Activated T-helper 2 cell treated with anti-CD3 and anti-CD28 coated beads, Interferon-gamma antibody, Interleukin-2, Interleukin-4, amounts not matched to agents 10 μg/mL and 5 μg/mL and 100 μg/mL, durations not matched to agents 14 hours and 24 hours and 36 hours (primary cell): ENCODE results near the gene GPSM1. TPM values are rescaled to one million over a fixed set of nuclear protein-coding genes. Genes with fewer than 3 reads are reported as not detected.

Experiments used
- DNase-seq: peaks from one replicate; pipeline ENCODE4 v3.0.0; 2021; ENCODE audit warnings: low spot score
- H3K27ac Mint-ChIP-seq: one replicate; pipeline ENCODE4 v1.8.0; 2021; ENCODE audit warnings: mixed read lengths
- H3K27me3 Mint-ChIP-seq: one replicate; pipeline ENCODE4 v1.8.0; 2021; ENCODE audit warnings: low read depth, mixed read lengths
- H3K36me3 Mint-ChIP-seq: one replicate; pipeline ENCODE4 v1.8.0; 2021; ENCODE audit warnings: low read depth, mixed read lengths
- H3K4me1 Mint-ChIP-seq: one replicate; pipeline ENCODE4 v1.8.0; 2021; ENCODE audit warnings: low read depth, mixed read lengths
- H3K4me3 Mint-ChIP-seq: one replicate; pipeline ENCODE4 v1.8.0; 2021; ENCODE audit warnings: low read depth, mild to moderate bottlenecking, moderate library complexity, mixed read lengths
- H3K9me3 Mint-ChIP-seq: one replicate; pipeline ENCODE4 v1.8.0; 2021; ENCODE audit warnings: mixed read lengths
- intact Hi-C: fragments of 100-400 bp; cut with micrococcal nuclease; formaldehyde crosslinking; loops from one replicate; pipeline ENCODE4 v1.15.1; 2023
- total RNA-seq: library from RNA; stranded (reverse); gene quantifications from 2 replicates; pipeline ENCODE4 v1.2.3, GENCODE V29; 2022

The GPSM1 gene
- total RNA-seq, 1 donor from 2014 or later: 25.8 TPM

GRCh38 chr9:136303825-136304416, 23.4 kb upstream of the GPSM1 start, which contains the start of gene CCDC187:
Gene CCDC187, minus strand, starts transcription at chr9:136304094. Its CDS starts 264 bp downstream, at chr9:136303830.
- intact Hi-C loops: no loop called here
- H3K36me3 Mint-ChIP-seq: no peaks in the 10 kb centered on the region

DNA sequence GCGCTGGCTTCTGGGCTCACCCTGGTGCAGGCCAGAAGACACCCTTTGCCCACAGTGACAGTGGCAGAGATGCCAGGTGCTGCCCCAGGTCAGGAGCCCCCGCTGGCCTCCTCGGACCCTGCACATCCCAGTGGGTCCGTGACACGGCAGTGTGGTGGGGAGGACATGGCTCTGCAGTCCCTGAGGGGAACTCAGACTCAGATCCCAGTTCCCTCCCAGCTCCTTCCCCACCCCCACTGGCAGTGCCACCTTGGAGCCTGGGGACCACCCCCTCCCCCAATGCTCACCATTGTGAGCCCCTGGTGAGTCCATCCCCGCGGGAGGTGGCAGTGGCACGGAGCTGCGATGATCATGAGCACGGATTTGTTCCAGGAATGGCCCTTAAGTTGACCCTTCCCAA, 22.9 kb upstream of the GPSM1 start:
- Mint-ChIP-seq H3K9me3 (no peaks in the 10 kb centered on the region), H3K36me3 (no peaks in the 10 kb centered on the region), H3K4me3 (no peak overlapping the region), H3K4me1 (no peaks in the 10 kb centered on the region), H3K27ac (no peak overlapping the region), H3K27me3 (no peaks in the 10 kb centered on the region)
- intact Hi-C loops: no loop called here
- DNase-seq: no peak

More at GRCh38 chr9:136303825-136304416, 23.4 kb upstream of the GPSM1 start, which contains the start of gene CCDC187:
- no peak for DNase-seq
- Mint-ChIP-seq H3K27ac (no peak within 1 kb of the TSS), H3K27me3 (no peaks in the 10 kb centered on the region), H3K4me1 (no peaks in the 10 kb centered on the region), H3K4me3 (no peak within 1 kb of the TSS), H3K9me3 (no peaks in the 10 kb centered on the region)

- Mint-ChIP-seq H3K36me3 (no peaks in the 10 kb centered on the region), H3K4me3 (no peak overlapping the region), H3K27me3 (no peaks in the 10 kb centered on the region), H3K4me1 (no peaks in the 10 kb centered on the region), H3K9me3 (no peaks in the 10 kb centered on the region), H3K27ac (no peak overlapping the region)
- DNase-seq: no peak
- intact Hi-C loops: no loop called here
These were observed 22.4 kb upstream of the GPSM1 start for GRCh38 chr9:136304981-136305380.

DNA sequence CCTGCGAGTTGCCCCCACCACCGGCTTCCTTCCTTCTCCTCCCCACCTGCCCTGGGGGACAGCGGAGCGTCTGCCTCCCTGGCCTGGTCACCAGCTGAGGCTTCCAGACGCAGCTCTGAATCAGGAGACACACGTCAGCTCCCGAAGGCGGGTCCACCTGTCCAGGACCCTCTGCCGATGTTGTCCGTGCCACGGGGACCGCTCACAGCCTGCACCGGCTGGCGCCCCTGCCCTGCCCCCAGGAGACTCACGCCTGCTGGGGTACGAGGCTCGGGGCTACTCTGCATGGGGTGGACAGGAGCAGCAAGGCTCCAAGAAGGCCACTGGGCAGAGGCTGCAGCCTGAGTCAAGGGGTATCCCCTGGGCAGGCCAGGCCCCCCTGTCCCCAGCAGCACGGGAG, 21.5 kb upstream of the GPSM1 start:
- no peaks in the 10 kb centered on the region for H3K36me3 Mint-ChIP-seq
- H3K4me3 Mint-ChIP-seq: no peak overlapping the region
- intact Hi-C loops: no loop called here

GRCh38 chr9:136306211-136307208, 20.8 kb upstream of the GPSM1 start:
- no peaks in the 10 kb centered on the region for H3K36me3 Mint-ChIP-seq
- no peaks in the 10 kb centered on the region for H3K4me1 Mint-ChIP-seq
- no peak overlapping the region for H3K27ac Mint-ChIP-seq
- intact Hi-C loops: no loop called here
- no peak overlapping the region for H3K4me3 Mint-ChIP-seq
- no peak for DNase-seq
- H3K27me3 Mint-ChIP-seq: no peaks in the 10 kb centered on the region
- no peaks in the 10 kb centered on the region for H3K9me3 Mint-ChIP-seq

More for the DNA sequence above, 21.5 kb upstream of the GPSM1 start:
- Mint-ChIP-seq H3K9me3 (no peaks in the 10 kb centered on the region), H3K27ac (no peak overlapping the region), H3K27me3 (no peaks in the 10 kb centered on the region), H3K4me1 (no peaks in the 10 kb centered on the region)
- no peak for DNase-seq

DNA sequence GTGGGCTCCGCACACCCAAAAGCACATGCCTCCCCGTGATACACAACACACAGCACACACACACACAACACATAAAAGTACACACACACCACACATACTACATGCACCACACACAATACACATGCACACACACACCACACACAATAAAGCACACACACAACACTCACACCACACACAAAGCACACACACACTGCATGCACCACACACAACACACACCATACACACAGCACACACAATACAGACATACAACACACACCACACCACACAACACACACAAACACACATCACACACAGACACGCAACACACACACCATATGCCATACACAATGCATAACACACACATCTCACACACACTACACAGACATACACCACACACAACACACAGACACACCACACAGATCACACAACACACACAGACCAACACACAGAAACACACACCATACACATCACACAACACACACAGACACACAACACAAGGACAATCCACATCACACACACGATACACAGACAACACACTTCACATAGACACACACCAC, 20.1 kb upstream of the GPSM1 start:
- intact Hi-C loops: no loop called here
- Mint-ChIP-seq H3K4me3 (no peak overlapping the region), H3K36me3 (no peaks in the 10 kb centered on the region), H3K27ac (no peak overlapping the region), H3K4me1 (no peaks in the 10 kb centered on the region), H3K27me3 (no peaks in the 10 kb centered on the region), H3K9me3 (no peaks in the 10 kb centered on the region)
- no peak for DNase-seq

GRCh38 chr9:136308006-136308701, 19.2 kb upstream of the GPSM1 start:
- H3K27ac Mint-ChIP-seq: no peak overlapping the region
- no peaks in the 10 kb centered on the region for H3K9me3 Mint-ChIP-seq
- H3K4me3 Mint-ChIP-seq: no peak overlapping the region
- H3K4me1 Mint-ChIP-seq: no peaks in the 10 kb centered on the region
- no peak for DNase-seq
- H3K27me3 Mint-ChIP-seq: no peaks in the 10 kb centered on the region
- intact Hi-C loops: no loop called here
- no peaks in the 10 kb centered on the region for H3K36me3 Mint-ChIP-seq

DNA sequence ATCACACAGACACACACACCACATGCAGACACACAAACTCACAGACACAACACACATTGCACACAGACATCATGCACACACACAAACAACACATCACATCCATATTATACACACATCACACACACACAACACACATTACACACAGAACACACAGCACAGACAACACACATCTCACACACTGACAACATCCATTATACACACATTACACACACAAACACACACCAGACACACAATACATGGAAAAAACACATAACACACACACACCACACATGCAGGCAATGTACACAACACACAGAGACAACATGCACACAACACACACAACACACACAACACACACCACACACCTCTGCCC, 18.7 kb upstream of the GPSM1 start:
- no peak for DNase-seq
- no peak overlapping the region for H3K27ac Mint-ChIP-seq
- H3K4me3 Mint-ChIP-seq: no peak overlapping the region
- no peaks in the 10 kb centered on the region for H3K4me1 Mint-ChIP-seq
- intact Hi-C loops: no loop called here
- no peaks in the 10 kb centered on the region for H3K9me3 Mint-ChIP-seq
- no peaks in the 10 kb centered on the region for H3K36me3 Mint-ChIP-seq
- no peaks in the 10 kb centered on the region for H3K27me3 Mint-ChIP-seq

DNA sequence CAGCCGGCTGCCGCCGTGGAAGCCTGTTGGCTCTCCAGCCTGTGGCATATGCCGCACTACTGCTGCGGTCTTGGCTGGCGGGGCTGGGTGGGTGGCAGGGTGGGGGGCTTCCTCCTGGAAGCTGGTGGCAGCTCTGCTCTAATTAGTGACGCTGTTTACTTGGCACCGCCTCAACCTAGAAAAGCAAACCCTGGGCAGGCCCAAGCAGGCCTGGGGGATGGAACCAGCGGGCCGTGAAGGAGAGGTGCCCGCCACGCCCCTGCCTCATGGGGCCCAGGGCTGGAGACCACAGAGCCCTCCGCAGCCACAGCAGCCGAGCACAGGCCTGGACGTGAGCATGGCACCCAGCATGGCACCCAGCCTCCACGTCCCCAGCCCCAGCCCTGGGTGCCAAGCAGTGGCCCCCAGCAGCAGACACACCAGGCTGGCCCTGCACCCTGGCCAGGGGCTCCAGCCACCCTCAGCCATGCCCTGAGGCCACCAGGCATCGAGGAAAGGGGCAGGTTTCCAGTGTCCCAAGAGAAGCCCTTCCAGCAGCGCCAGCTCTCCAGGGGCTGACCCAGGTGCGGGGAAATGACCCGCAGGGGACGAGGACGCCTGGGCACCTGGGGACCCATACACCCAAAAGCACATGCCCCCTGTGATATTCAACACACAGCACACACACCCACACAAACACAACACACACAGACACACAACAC, 18.1 kb upstream of the GPSM1 start:
- DNase-seq: no peak
- Mint-ChIP-seq H3K9me3 (no peaks in the 10 kb centered on the region), H3K36me3 (no peaks in the 10 kb centered on the region), H3K4me1 (no peaks in the 10 kb centered on the region), H3K27me3 (no peaks in the 10 kb centered on the region), H3K27ac (no peak overlapping the region), H3K4me3 (no peak overlapping the region)
- intact Hi-C loops: no loop called here

- Mint-ChIP-seq H3K4me3 (no peak overlapping the region), H3K4me1 (no peaks in the 10 kb centered on the region), H3K36me3 (no peaks in the 10 kb centered on the region), H3K27ac (no peak overlapping the region), H3K27me3 (no peaks in the 10 kb centered on the region), H3K9me3 (peaks cover 5% of the 10 kb centered on the region)
- intact Hi-C loops: no loop called here
- no peak for DNase-seq
These were observed 17.5 kb upstream of the GPSM1 start for GRCh38 chr9:136309806-136310220.

- Mint-ChIP-seq H3K9me3 (peaks cover 12% of the 10 kb centered on the region), H3K4me3 (no peak overlapping the region), H3K27me3 (no peaks in the 10 kb centered on the region), H3K4me1 (no peaks in the 10 kb centered on the region), H3K36me3 (no peaks in the 10 kb centered on the region), H3K27ac (no peak overlapping the region)
- intact Hi-C loops: no loop called here
- no peak for DNase-seq
These were observed 16.9 kb upstream of the GPSM1 start for GRCh38 chr9:136310273-136311030.
